ENCODE data around the gene PLCB4.

The PLCB4 gene

DNA sequence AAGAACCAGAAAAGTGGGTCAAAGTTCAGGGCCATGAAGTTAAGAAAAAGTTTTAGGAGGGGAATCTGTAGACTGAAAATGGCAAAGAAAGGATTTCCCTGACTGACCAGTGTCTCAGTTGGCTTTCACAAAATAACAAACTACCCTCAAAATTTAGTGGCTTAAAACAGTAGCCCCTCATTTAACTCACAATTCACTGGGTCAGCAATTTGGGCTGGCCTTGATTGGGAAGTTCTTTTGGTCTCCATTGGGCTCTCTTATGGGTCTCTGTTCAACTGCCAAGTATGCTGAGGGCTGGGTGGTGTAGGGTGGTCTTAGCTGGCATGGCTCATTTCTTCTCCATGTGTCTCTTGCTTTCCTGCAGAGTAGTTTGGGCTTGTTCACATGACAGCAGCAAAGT, 161.5 kb downstream of the PLCB4 start:
- no peak for DNase-seq

DNA sequence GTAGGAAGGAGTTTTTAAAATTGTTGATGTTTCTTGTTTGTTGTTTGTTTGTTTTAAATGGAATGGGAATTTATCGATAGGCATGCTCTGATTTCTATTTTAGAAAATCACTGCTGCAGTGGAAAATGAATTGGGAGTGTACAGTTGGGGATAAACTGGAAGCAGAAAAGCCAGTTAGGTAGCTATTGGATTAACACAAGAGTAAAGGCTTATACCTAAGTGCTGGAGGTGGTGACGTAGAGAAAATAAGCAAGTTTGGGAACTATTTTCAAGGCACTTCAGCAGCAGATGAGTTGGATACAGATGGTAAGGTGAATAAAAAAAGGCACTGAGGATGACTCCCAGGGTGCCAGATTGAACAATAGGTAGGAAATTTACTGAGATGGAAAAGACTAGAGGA, 164.9 kb downstream of the PLCB4 start:
- no peak for DNase-seq

DNA sequence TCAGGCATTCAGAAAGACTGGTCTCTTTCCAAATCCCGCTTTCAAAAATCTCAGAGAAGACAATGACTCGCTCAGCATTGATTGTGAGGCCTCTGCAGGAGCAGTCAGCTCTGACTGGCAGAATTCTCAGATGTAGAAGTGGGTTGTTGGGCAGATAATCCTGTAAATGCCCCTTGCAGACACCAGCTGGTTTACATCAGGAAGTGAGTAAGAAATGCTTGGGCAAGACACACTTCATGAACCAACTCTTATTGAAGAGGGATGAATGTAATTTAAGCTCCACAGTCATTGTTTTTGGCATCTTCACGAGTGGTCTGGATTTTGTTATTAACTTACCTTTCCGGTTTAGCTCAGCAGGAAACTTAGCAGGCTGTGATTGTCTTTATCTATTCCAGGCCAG, 166.6 kb downstream of the PLCB4 start:
- DNase-seq: no peak

GRCh38 chr20:9236458-9236857, 167.6 kb downstream of the PLCB4 start:
- no peak for DNase-seq

DNA sequence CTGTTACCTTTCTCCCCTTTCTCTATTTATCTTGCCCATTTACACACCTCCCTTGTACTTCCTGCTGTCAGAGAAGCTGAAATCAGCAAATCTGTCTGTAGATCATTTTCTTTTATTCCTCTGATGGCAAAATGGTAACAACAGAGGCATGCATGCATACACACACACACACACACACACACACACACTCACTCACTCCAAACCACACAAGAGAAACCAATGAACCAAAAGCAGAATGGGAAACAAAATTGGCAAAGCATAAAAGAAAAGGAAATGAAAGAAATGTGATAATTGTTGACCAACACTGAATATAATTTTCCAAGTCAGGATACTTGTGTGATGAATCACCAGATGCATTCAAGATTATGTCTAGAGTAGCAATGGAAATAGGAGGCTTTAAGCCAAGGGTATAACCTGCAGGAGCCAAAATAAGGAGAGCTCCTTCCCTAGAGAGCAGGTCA, 172.4 kb downstream of the PLCB4 start:
- DNase-seq: no peak

GRCh38 chr20:9241721-9242427, 173.0 kb downstream of the PLCB4 start:
- no peak for DNase-seq

DNA sequence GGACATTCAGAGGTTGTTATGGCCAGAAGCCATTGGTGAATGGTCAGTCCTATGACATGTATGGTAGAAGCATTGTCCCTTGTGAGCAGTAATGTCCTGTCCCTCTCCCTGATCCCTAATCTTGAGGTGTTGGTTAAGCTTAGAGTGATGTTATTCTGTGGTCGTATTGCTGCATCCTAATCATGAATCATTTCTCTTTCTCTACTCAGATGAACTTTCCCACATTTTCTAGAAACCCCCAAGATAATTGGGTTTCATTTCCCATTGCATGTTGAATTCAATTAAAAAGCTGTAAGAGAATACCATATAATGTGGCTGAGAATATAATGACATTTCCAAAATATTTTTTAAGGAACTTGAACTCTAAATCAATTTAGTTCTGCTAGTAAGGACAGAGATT, 175.1 kb downstream of the PLCB4 start:
- DNase-seq: no peak

- no peak for DNase-seq
Measured at GRCh38 chr20:9244811-9245210, 175.9 kb downstream of the PLCB4 start.

- DNase-seq: no peak
Measured at GRCh38 chr20:9246731-9247130, 177.8 kb downstream of the PLCB4 start.

GRCh38 chr20:9250511-9250910, 181.6 kb downstream of the PLCB4 start:
- DNase-seq: no peak

DNA sequence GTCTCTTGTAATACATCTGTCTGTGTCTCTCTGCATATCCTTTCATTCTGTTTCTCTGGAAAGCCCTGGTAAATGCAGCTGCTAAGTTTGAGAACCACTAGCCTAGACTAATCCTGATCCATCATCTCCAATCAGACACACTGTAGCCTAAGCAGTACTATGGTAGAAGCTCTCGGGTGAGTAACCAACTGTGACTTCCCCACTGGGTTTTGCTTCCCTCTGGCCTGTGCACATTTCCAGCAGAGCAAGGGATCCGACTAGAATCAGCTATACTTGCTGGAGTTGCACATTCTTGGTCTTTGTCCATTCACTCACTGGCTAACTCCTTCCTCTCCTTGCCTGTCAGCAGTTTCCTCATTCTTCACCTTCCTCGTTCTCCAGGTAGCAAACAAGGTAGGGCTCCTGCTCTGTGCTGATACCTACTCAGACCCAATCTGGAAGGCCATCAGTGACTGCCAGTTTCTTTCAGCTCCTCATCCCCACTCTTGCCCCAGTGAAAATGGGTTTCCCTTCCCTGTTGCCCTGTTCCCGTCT, 184.2 kb downstream of the PLCB4 start:
- DNase-seq: no peak

GRCh38 chr20:9255171-9255570, 186.3 kb downstream of the PLCB4 start:
- no peak for DNase-seq

DNA sequence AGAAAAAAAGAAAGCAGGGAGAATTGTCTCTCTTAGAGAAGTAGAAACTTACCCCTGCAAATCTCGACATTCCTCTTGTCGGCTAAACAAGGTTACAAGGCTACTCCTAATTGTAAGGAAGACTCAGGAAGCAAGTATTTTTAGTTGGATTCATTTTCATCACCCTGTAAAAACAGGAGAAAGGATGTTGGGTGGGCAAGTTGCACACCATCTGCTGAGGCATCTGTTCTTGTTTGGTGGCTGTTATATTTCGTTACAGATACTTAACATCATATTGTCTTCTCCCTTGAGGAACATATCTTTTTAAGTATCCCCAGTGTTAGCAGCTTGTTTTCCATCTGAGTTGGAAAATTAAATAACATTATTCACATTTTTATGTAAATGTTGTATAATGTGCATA, 187.5 kb downstream of the PLCB4 start:
- DNase-seq: no peak

- DNase-seq: no peak
Measured at GRCh38 chr20:9258901-9259300, 190.0 kb downstream of the PLCB4 start.

- DNase-seq: no peak
Measured at GRCh38 chr20:9260027-9260426, 191.1 kb downstream of the PLCB4 start.

DNA sequence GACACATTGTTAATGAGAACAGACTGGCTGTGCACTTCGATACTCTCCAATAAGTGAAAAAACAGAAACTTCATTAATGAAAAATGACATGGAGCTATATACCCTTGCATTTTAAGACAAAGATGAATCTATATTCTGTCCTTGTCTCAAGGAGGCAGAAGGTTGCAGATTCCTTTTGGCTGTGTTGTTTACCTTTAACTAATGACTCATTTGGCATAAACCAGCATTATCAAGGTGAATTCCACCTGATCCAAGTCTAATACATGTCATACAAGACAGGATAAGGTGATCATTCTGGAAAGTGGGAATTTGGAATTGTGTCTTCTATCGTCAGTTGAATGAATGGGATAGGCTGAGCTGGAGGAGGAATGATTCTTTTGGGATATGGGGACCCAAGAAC, 192.9 kb downstream of the PLCB4 start:
- no peak for DNase-seq

DNA sequence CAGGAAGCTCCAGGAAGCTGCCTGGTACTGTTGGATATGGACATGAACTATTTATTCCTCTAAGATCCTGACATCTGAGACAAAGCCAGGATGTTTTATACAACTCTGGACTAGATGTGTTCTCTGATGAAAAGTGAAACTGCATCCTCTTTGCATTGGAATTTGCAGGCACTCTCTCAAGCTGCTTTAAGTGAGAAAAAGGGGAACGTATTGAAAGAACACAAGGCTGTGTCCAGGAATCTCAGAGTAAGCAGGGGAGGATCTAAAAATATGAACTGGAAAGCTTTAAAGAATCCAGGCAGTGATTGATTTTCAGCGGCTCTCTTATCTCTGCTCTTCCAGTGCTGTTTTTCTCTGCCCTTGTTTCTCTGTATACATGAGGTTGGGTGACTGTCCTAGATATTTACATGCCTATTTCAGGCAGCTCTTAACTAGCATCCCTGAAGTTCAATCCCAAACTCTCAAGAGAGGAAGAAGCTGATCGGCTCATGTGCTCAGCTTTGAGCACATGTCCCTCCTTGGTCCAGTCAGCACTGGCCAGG, 193.8 kb downstream of the PLCB4 start:
- DNase-seq: no peak

GRCh38 chr20:9269280-9269971, 200.5 kb downstream of the PLCB4 start:
- no peak for DNase-seq

- DNase-seq: no peak
Measured at GRCh38 chr20:9270831-9271230, 201.9 kb downstream of the PLCB4 start.

- no peak for DNase-seq
Measured at GRCh38 chr20:9276966-9277468, 208.1 kb downstream of the PLCB4 start.

- DNase-seq: no peak
Measured at GRCh38 chr20:9279918-9280401, 211.1 kb downstream of the PLCB4 start.

- no peak for DNase-seq
Measured at GRCh38 chr20:9280666-9281065, 211.8 kb downstream of the PLCB4 start.

DNA sequence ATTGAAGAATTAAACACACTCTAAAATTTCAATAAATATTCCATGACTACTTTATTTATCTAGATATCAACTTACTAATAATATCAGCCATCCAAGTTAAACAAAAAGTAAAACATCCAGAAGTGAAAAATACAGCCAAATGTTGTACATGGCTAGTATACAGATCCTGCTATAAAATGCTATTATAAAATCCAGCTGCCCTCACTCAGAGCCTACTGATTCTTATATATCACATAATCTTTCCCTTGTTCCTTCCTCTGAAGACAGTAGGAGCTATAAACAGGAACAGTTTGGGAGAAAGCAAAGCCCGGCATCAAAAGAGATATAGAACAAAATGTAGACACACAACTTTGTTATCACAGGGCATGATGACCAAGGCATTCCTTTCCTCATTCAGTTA, 212.9 kb downstream of the PLCB4 start:
- DNase-seq: no peak

- no peak for DNase-seq
Measured at GRCh38 chr20:9285617-9286016, 216.7 kb downstream of the PLCB4 start.
